Activated CD4-positive, alpha-beta T cell treated with anti-CD3 and anti-CD28 coated beads, Interleukin-2, amount 50 U/mL, for 1 hour (primary cell): ENCODE measurements around the gene UMAD1.

Experiments used
- DNase-seq: peaks from one replicate; pipeline ENCODE4 v3.0.0-alpha.2; 2020

Gene UMAD1

DNA sequence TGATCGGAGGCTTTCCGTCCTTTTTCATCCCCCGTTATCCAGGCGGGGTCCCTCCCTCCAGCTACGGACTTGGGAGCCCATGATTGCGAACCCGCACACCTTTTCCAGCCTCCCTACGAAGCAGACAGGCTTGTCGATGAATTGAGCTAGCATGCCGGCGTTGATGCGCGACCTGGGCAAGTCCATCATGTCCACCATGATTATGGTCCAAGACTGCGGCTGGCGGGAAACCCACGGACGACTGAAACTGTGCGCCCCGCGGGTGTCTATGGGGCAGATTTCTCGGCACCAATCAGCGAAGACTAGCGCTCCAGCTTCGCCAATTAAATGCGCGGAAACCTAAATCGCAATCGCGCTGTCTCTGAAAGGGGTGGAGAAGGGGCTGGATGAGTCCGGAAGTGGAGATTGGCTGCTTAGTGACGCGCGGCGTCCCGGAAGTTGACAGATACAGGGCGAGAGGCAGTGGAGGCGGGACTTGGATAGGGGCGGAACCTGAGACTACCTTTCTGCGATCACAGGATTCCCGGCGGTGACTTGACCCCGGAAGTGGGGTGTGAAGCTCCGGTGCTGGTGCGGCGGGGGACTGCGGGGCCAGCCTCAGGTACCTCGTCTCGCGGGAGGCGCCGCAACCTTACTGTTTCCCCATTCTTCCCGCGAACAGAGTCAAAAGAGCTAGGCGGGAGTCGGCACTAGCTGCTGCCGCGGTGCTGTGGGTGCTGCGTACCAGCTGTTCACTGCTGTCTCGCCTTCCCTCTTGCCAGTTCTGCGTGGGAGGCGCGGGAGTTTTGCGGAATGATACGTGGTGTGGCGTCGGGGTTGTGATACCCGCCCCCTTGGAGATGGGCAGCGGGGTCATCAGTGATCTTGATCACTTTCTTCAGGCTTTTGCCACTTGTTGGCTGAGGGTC lies at the start of gene UMAD1:
Gene UMAD1 (plus strand): TSS at position 532 of the 908 bp plus-strand sequence. CDS start 32,620 bp downstream, outside the sequence.
- peak; percentile 97 for DNase-seq

DNA sequence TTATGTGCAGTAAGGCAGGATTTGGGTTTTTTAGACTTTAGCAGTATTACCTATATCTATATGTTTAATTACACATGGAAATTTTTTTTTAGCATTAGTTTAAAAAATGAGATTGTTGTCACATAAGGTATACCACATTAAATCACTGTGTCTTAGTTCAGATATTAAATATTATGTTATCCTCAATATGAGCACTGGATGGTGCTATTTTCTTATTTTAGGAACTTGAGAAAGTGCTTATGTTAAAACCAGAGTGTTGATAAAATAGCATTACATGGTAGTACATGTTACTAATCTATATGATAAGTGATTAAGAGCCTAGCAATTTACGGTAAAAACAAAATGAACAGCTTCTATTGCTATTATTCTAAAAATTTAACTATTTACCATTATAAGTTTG lies 45.1 kb upstream of the UMAD1 start:
- DNase-seq = no peak

- no peak for DNase-seq
Observed at GRCh38 chr7:7596176-7596575, 44.4 kb upstream of the UMAD1 start.

DNA sequence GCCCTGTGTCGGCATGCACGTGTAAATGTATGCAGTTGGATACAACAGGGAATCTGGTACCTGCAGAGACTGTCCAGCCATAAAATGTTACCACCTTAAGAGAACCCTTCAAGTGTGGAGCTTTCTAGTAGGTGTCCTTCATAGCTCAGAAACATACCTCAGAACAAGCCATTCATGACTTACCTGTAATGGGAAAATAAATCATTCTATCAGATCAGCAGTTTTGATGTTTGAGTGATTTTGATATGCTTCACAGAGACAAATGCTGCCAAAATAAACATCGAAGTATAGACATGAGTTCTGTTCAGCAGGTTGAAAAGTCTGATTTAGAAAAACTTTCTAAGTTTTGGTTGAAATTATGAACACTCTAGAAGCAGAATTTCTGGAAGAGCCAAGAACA lies 33.5 kb upstream of the UMAD1 start:
- DNase-seq = no peak

- no peak for DNase-seq
Observed at GRCh38 chr7:7609330-7609729, 31.2 kb upstream of the UMAD1 start.

GRCh38 chr7:7612519-7612918 lies 28.0 kb upstream of the UMAD1 start:
- no peak for DNase-seq

DNA sequence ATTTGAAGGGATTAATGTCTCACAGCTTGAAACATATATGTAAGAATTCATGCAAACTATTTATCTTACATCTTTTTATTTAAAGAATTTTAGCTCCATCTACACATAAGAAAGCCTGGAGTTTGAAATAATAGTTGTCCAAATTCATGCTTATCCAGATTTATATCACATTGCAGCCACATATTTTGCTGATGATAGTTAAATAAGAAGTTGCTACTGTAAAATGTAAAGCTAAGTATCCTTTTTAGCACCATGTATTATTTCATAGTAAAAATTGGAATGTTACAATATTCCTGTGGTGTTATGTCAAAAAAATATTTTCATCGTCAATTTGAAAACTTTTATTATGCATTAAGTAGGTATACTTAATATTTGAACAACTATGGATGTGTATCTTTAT lies 27.3 kb upstream of the UMAD1 start:
- no peak for DNase-seq

GRCh38 chr7:7614018-7614741 lies 26.4 kb upstream of the UMAD1 start:
- no peak for DNase-seq

DNA sequence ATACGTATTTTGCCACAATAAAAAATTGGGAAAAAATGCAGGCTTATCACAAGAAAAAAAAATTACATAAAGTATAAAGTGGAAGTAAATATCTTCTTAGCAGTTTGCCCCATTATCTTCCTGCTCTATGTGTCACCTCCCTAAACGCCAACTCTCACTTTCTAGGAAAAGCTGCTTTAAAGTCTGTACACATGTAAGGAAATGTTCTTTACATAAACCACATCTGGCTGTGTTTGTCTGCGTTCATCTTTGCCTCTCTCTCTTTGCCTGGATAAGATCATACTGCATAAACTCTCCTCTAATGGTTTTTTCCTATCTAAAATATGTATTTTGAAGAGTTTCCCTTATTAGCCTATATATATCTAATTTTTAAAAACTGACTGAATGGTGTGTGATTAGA lies 23.0 kb upstream of the UMAD1 start:
- DNase-seq = no peak

- DNase-seq = no peak
Observed at GRCh38 chr7:7618410-7618809, 22.1 kb upstream of the UMAD1 start.

- DNase-seq = no peak
Observed at GRCh38 chr7:7620236-7620635, 20.3 kb upstream of the UMAD1 start.

DNA sequence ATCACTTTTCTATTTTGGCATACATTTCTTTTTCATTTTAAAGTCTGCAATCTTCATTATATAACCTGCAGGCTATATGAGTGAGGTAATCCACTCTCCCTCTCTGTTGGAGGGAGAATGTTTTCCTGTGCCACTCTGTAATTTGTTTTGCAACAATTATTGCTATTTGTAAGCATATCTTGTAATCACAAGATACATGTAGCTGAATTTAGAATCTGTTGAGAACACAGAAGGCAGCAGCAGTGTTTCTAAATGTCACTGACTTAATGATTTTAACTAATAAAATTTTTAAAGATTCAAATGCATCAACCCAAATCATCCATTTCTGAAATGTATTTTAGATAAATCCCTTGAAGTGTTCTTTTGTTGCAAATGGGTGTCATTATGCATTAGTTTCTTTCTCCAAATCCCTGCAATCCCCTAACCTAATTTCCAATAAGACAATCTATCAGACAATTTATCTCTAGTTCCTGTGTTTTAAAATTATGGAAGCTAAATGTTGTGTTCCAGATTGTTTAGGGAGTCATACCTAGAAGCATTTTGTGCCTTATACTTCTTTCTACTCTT lies 19.8 kb upstream of the UMAD1 start:
- no peak for DNase-seq

DNA sequence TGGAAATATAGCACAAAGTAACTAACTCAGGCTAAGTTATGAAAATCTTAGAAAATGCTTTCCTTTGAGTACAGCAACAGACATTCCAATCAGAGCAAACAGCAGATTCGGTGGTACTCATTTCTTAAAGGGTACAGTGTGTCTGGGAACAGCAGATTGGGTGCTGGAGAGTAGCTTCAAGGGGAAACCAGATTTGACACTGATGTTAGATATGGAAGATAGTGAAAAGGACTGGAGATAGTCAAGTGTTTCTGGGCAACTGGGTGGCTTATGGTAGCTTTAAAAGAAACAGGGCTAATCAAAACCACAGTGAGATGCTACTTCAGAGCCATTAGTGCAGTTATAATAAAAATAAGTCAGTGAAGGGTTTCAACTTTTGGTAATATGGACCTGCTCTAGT lies 12.1 kb upstream of the UMAD1 start:
- DNase-seq = no peak

DNA sequence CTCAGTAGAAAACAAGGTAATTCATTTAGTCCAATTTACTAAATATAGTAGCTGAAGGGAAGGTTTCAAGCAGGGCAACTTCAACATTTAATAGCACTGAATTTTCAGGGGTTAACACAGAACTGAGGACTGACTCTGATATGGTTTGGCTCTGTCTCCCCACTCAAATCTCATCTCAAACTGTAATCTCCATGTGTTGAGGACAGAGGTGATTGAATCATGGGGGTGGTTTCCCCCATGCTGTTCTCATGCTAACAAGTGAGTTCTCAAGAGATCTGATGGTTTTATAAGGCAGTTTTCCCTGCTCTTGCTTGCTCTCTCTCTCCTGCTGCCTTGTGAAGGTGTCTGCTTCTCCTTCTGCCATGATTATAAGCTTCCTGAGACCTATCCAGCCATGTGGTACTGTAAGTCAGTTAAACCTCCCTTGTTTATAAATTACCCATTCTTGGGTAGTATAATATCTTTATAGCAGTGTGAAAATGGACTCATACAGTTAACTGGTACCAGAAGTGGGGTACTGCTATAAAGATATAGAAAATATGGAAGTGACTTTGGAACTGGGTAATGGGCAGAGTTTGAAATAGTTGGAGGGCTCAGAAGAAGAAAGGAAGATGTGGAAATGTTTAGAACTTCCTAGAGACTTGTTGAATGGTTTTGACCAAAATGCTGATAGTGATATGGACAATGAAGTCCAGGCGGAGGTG lies 9.8 kb upstream of the UMAD1 start:
- DNase-seq = no peak

- no peak for DNase-seq
Observed at GRCh38 chr7:7639421-7639820, 1.1 kb upstream of the UMAD1 start.

GRCh38 chr7:7639847-7640220 lies 718 bp upstream of the UMAD1 start:
- peak; percentile 48 for DNase-seq

DNA sequence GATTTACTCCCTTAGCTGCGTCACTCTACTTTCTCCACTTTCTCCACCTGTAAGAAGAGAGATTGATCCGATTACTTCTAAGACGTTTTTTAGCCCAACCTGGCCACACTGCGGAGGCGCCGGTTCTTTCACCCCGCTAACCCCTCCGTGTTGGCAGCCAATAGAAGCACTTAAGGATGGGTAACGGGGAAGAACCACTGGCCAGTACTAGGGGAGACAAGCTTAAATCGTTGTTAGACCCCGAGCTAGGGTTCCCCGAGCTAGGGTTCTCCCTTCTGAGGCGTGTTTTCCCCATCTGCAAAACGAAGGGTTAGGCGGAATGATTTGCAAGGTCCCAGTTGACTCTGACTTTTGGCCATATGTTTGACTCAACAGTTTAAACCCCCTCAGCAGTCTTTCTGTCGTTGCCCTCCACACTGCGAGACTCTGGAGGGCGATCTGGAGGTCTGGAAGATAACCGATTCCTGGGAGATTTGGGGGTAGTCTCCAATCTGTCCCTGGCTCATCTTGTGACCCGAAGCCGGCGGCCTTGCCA lies 644 bp downstream of the UMAD1 start:
- no peak for DNase-seq

DNA sequence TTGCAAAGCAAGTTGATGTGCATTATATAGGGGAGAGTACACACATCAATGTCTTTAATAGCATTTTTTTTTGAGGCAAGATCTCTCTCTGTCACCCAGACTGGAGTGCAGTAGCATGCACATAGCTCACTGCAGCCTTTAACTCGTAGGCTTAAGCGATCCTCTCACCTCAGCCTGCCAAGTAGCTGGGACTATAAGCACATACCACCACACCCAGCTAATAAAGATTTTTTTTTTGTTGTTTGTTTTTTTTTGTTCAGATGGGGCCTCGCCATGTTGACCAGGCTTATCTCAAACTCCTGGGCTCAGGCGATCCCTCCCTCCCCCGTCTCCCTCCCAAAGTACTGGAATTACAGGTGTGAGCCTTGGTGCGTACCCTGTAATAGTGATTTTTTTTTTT lies 1.5 kb downstream of the UMAD1 start:
- DNase-seq = no peak

- no peak for DNase-seq
Observed at GRCh38 chr7:7647495-7648036, 7.0 kb downstream of the UMAD1 start.

GRCh38 chr7:7650682-7651206 lies 10.2 kb downstream of the UMAD1 start:
- no peak for DNase-seq

- DNase-seq = no peak
Observed at GRCh38 chr7:7651479-7651878, 10.9 kb downstream of the UMAD1 start.

DNA sequence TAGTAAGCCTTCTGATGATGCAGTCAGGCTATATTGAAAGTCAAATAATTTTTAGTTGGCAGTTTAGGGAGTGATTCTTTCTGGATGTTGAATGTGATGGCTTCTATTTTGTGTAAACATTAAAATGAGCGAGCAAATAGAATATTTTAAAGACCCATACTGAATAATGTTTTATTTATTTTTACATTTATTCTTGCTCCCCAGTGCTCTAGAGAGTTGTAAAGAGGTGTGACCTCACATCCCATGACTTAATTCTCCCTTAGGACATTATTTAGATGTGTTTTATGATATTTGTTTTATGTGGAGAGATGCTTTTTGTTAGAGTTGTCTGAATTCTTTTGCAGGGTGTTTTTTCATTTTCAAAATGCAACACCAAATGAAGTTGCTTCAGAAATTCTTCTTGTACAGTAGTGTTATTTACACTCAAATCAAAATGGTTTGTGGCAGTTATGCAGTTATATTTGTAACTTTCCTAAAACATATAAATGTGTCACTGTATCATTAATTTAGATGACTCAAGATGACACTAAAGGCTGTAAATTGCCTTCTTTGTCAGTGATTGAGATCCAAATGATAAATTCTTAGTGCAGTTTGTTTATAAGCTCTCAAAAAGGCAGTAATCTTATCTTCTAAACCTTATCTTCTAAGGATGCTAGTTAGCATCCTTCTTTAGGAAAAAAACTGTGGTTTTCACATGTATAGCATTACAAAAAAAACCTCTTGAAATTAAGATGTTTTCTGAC lies 12.4 kb downstream of the UMAD1 start:
- no peak for DNase-seq
